Measurements from ENCODE around the gene EPHA8. TPM values are rescaled to one million over a fixed set of nuclear protein-coding genes. Genes with fewer than 3 reads are reported as not detected.
A peak's percentile ranks its signal among the peaks of the same experiment; 100 is the strongest.

EPHA8 gene
- total RNA-seq, 3 donors from 2014 or later (not counting 1 experiment from before 2014, with no cell fraction given) = not detected

- H3K4me3 Mint-ChIP-seq = no peak overlapping the region
- H3K9me3 Mint-ChIP-seq = no peaks in the 10 kb centered on the region
- H3K9me3 ChIP-seq (ENCODE audit: control insufficient read depth, insufficient read depth, low read length) = no peaks in the 10 kb centered on the region
- peaks cover 7 to 17% of the 10 kb centered on the region in 2 donors for H3K27me3 Mint-ChIP-seq (ENCODE audit: low read depth in 2 of 2)
- H3K27ac Mint-ChIP-seq = no peak overlapping the region
- no peaks in the 10 kb centered on the region for H3K36me3 Mint-ChIP-seq
- H3K36me3 ChIP-seq (ENCODE audit: control insufficient read depth, insufficient read depth, low read length) = no peaks in the 10 kb centered on the region
- DNase-seq (no peak), ATAC-seq (no peak)
- WGBS (ENCODE audit: insufficient coverage) = 50% methylated on average over 16 of the region's 16 CpGs
- no peak overlapping the region for H3K4me3 ChIP-seq (ENCODE audit: low read length)
- H3K27ac ChIP-seq (ENCODE audit: low read length) = no peak overlapping the region
- H3K27me3 ChIP-seq (ENCODE audit: control insufficient read depth, insufficient read depth, low read length) = no peaks in the 10 kb centered on the region
- H3K4me1 Mint-ChIP-seq = no peaks in the 10 kb centered on the region
- no peaks in the 10 kb centered on the region for H3K4me1 ChIP-seq (ENCODE audit: control insufficient read depth, insufficient read depth, low read length)
- intact Hi-C loops (cut with micrococcal nuclease) = no loop called here
- TF ChIP-seq, protein P1, sequence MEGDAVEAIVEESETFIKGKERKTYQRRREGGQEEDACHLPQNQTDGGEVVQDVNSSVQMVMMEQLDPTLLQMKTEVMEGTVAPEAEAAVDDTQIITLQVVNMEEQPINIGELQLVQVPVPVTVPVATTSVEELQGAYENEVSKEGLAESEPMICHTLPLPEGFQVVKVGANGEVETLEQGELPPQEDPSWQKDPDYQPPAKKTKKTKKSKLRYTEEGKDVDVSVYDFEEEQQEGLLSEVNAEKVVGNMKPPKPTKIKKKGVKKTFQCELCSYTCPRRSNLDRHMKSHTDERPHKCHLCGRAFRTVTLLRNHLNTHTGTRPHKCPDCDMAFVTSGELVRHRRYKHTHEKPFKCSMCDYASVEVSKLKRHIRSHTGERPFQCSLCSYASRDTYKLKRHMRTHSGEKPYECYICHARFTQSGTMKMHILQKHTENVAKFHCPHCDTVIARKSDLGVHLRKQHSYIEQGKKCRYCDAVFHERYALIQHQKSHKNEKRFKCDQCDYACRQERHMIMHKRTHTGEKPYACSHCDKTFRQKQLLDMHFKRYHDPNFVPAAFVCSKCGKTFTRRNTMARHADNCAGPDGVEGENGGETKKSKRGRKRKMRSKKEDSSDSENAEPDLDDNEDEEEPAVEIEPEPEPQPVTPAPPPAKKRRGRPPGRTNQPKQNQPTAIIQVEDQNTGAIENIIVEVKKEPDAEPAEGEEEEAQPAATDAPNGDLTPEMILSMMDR (IDR thresholded peaks at IDR 0.05) = no peak
Observed at GRCh38 chr1:22618056-22618455, 54.8 kb downstream of the EPHA8 start.

DNA sequence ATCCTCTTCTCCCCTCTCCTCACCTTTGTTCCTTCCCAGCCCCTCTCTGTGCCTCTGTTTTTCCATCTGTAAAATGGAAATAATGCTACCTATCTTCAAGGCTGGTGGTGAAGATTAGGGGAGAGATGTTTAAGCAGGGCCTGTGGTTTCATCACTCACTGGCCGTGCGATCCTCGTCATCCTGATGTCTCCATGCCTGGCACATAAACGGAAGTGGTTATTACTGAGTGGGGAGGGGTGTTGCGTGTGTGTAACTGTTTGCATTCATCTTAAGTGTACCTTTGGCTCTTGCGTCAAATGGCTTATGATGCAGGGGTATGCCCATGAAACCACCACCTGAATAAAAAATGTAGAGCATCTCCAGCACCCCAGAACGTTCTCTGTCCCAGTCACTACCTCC is 56.0 kb downstream of the EPHA8 start:
- Histone ChIP-seq H3K27me3 (ENCODE audit: control insufficient read depth, insufficient read depth, low read length) (no peaks in the 10 kb centered on the region), H3K4me3 (ENCODE audit: low read length) (no peak overlapping the region), H3K27ac (ENCODE audit: low read length) (no peak overlapping the region), H3K9me3 (ENCODE audit: control insufficient read depth, insufficient read depth, low read length) (no peaks in the 10 kb centered on the region), H3K36me3 (ENCODE audit: control insufficient read depth, insufficient read depth, low read length) (no peaks in the 10 kb centered on the region), H3K4me1 (ENCODE audit: control insufficient read depth, insufficient read depth, low read length) (no peaks in the 10 kb centered on the region)
- TF ChIP-seq, protein P1 (IDR thresholded peaks at IDR 0.05) = no peak
- no peaks in the 10 kb centered on the region for H3K36me3 Mint-ChIP-seq
- intact Hi-C loops (cut with micrococcal nuclease) = no loop called here
- no peak overlapping the region for H3K27ac Mint-ChIP-seq
- DNase-seq (no peak), ATAC-seq (peak in 2 of 3 donors; percentile 34 to 51)
- peaks cover 5 to 23% of the 10 kb centered on the region in 2 donors for H3K27me3 Mint-ChIP-seq (ENCODE audit: low read depth in 2 of 2)
- H3K4me3 Mint-ChIP-seq = no peak overlapping the region
- 72% methylated on average over 7 of the region's 7 CpGs for WGBS (ENCODE audit: insufficient coverage)
- no peaks in the 10 kb centered on the region for H3K4me1 Mint-ChIP-seq
- H3K9me3 Mint-ChIP-seq = no peaks in the 10 kb centered on the region

DNA sequence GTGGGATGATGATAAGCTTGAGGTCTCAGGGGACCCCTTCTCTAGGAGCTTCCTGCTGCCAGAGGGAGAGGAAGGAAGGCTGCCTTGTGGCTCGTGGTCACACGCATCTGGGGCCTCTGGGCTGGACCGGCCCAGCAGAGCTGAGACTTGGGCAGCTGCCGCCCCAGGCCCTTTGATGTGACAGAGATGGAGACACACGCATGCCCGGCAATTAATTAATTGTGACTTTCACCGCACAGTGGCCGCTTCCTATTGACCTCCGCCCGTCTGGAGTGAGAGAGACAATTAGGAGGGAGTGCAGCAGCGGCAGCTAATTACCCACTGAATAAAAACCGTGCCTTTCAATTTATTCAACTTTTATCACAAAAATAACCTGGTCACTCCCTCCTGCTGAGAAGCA is 56.5 kb downstream of the EPHA8 start:
- intact Hi-C loops (cut with micrococcal nuclease) = no loop called here
- Mint-ChIP-seq H3K9me3 (no peaks in the 10 kb centered on the region), H3K4me1 (no peaks in the 10 kb centered on the region), H3K27me3 (ENCODE audit: low read depth in 2 of 2) (peaks cover 0 to 19% of the 10 kb centered on the region in 2 donors), H3K36me3 (no peaks in the 10 kb centered on the region), H3K4me3 (no peak overlapping the region), H3K27ac (no peak overlapping the region)
- Histone ChIP-seq H3K36me3 (ENCODE audit: control insufficient read depth, insufficient read depth, low read length) (no peaks in the 10 kb centered on the region), H3K27ac (ENCODE audit: low read length) (no peak overlapping the region), H3K9me3 (ENCODE audit: control insufficient read depth, insufficient read depth, low read length) (no peaks in the 10 kb centered on the region), H3K4me1 (ENCODE audit: control insufficient read depth, insufficient read depth, low read length) (no peaks in the 10 kb centered on the region), H3K27me3 (ENCODE audit: control insufficient read depth, insufficient read depth, low read length) (no peaks in the 10 kb centered on the region), H3K4me3 (ENCODE audit: low read length) (no peak overlapping the region)
- TF ChIP-seq, protein P1 (IDR thresholded peaks at IDR 0.05) = no peak
- ATAC-seq (no peak), DNase-seq (no peak)
- WGBS (ENCODE audit: insufficient coverage) = 57% methylated on average over 11 of the region's 12 CpGs

- TF ChIP-seq, protein P1 (IDR thresholded peaks at IDR 0.05) = no peak
- Mint-ChIP-seq H3K4me3 (no peak overlapping the region), H3K27me3 (ENCODE audit: low read depth in 2 of 2) (peaks cover 0 to 24% of the 10 kb centered on the region in 2 donors), H3K36me3 (no peaks in the 10 kb centered on the region), H3K9me3 (no peaks in the 10 kb centered on the region), H3K27ac (no peak overlapping the region), H3K4me1 (no peaks in the 10 kb centered on the region)
- ATAC-seq = no peak
- H3K9me3 ChIP-seq (ENCODE audit: control insufficient read depth, insufficient read depth, low read length) = no peaks in the 10 kb centered on the region
- intact Hi-C loops (cut with micrococcal nuclease) = no loop called here
- no peak overlapping the region for H3K27ac ChIP-seq (ENCODE audit: low read length)
- no peaks in the 10 kb centered on the region for H3K4me1 ChIP-seq (ENCODE audit: control insufficient read depth, insufficient read depth, low read length)
- no peak for DNase-seq
- no peak overlapping the region for H3K4me3 ChIP-seq (ENCODE audit: low read length)
- no peaks in the 10 kb centered on the region for H3K36me3 ChIP-seq (ENCODE audit: control insufficient read depth, insufficient read depth, low read length)
- 68% methylated on average over 3 of the region's 4 CpGs for WGBS (ENCODE audit: insufficient coverage)
- peaks cover 2% of the 10 kb centered on the region for H3K27me3 ChIP-seq (ENCODE audit: control insufficient read depth, insufficient read depth, low read length)
Observed at GRCh38 chr1:22621761-22622160, 58.5 kb downstream of the EPHA8 start.
